Parathyroid adenoma (tissue), 2 donors: Measurements from ENCODE around the gene ZMYND8.
A peak's percentile ranks its signal among the peaks of the same experiment; 100 is the strongest.
"Not testable (repeated sequence)": the region's sequence is repeated elsewhere in the genome, so short reads cannot be mapped to it uniquely, and the experiment has no call there.

Experiments
- H2AFZ ChIP-seq: fragments of 300-600 bp; sonication (generic); one replicate; pipeline ENCODE4 v1.7.0; 2017; ENCODE audit warnings: antibody characterized with exemption, mild to moderate bottlenecking
- H3K27ac ChIP-seq: fragments of 300-600 bp; sonication (generic); one replicate; pipeline ENCODE4 v1.7.0; 2017
- H3K27me3 ChIP-seq: fragments of 300-600 bp; sonication (generic); one replicate; pipeline ENCODE4 v1.7.0; 2017; ENCODE audit warnings: low read length; ENCODE audit not compliant: control insufficient read depth, insufficient read depth
- H3K36me3 ChIP-seq: fragments of 300-600 bp; sonication (generic); one replicate; pipeline ENCODE4 v1.7.0; 2017; ENCODE audit warnings: low read length; ENCODE audit not compliant: control insufficient read depth, insufficient read depth
- H3K4me1 ChIP-seq: fragments of 300-600 bp; sonication (generic); one replicate; pipeline ENCODE4 v1.7.0; 2017; ENCODE audit warnings: control low read depth
- H3K4me2 ChIP-seq: fragments of 300-600 bp; sonication (generic); one replicate; pipeline ENCODE4 v1.7.0; 2017; ENCODE audit warnings: low read length
- H3K4me3 ChIP-seq: fragments of 300-600 bp; sonication (generic); one replicate; pipeline ENCODE4 v1.7.0; 2017; ENCODE audit warnings: low read depth, low read length
- H3K79me2 ChIP-seq: fragments of 300-600 bp; sonication (generic); one replicate; pipeline ENCODE4 v1.7.0; 2017; ENCODE audit warnings: control low read depth
- H3K9ac ChIP-seq: fragments of 300-600 bp; sonication (generic); one replicate; pipeline ENCODE4 v1.7.0; 2017; ENCODE audit warnings: mild to moderate bottlenecking
- H3K9me3 ChIP-seq: fragments of 300-600 bp; sonication (generic); one replicate; pipeline ENCODE4 v1.7.0; 2017; ENCODE audit warnings: low read length; ENCODE audit not compliant: control insufficient read depth
- TF ChIP-seq, protein P1 (sequence below): fragments of 300-600 bp; sonication (generic); IDR thresholded peaks from one replicate; pipeline ENCODE4 v1.7.0; 2017; ENCODE audit warnings: antibody characterized with exemption, mild to moderate bottlenecking
- donor health status: primary hyperparathyroidism.

Gene ZMYND8

DNA sequence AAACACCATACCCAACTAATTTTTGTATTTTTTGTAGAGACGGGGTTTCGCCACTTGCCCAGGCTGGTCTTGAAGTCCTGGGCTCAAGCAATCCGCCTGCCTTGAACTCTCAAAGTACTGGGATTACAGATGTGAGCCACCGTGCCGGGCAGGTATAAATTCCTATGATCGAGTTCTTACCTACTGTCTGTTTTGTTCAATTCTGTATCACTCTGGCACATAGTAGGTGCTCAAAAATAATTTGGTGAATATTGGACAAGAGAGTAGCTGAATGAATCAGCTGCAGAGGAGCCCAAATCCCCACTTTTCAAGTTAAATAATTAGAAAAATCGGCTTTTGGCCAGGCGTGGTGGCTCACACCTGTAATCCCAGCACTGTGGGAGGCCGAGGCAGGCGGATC lies 13.7 kb upstream of the ZMYND8 start:
- Histone ChIP-seq H3K4me1 (no peaks in the 10 kb centered on the region), H3K36me3 (no peaks in the 10 kb centered on the region), H3K27ac (no peak overlapping the region), H2AFZ (no peak overlapping the region), H3K79me2 (no peaks in the 10 kb centered on the region), H3K9me3 (no peaks in the 10 kb centered on the region), H3K4me2 (no peak overlapping the region), H3K9ac (no peak overlapping the region), H3K4me3 (no peak overlapping the region), H3K27me3 (no peaks in the 10 kb centered on the region)
- TF ChIP-seq, protein P1, sequence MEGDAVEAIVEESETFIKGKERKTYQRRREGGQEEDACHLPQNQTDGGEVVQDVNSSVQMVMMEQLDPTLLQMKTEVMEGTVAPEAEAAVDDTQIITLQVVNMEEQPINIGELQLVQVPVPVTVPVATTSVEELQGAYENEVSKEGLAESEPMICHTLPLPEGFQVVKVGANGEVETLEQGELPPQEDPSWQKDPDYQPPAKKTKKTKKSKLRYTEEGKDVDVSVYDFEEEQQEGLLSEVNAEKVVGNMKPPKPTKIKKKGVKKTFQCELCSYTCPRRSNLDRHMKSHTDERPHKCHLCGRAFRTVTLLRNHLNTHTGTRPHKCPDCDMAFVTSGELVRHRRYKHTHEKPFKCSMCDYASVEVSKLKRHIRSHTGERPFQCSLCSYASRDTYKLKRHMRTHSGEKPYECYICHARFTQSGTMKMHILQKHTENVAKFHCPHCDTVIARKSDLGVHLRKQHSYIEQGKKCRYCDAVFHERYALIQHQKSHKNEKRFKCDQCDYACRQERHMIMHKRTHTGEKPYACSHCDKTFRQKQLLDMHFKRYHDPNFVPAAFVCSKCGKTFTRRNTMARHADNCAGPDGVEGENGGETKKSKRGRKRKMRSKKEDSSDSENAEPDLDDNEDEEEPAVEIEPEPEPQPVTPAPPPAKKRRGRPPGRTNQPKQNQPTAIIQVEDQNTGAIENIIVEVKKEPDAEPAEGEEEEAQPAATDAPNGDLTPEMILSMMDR = no peak

- no peaks in the 10 kb centered on the region for H3K36me3 ChIP-seq
- H3K9ac ChIP-seq = no peak overlapping the region
- H3K27me3 ChIP-seq = no peaks in the 10 kb centered on the region
- no peaks in the 10 kb centered on the region for H3K79me2 ChIP-seq
- TF ChIP-seq, protein P1 = no peak
- no peaks in the 10 kb centered on the region for H3K4me1 ChIP-seq
- H3K4me2 ChIP-seq = no peak overlapping the region
- H2AFZ ChIP-seq = no peak overlapping the region
- H3K9me3 ChIP-seq = no peaks in the 10 kb centered on the region
- no peak overlapping the region for H3K4me3 ChIP-seq
- H3K27ac ChIP-seq = no peak overlapping the region
Observed at GRCh38 chr20:47368301-47368700, 11.8 kb upstream of the ZMYND8 start.

- H3K9ac ChIP-seq, H3K9me3 ChIP-seq, H3K79me2 ChIP-seq, H3K27me3 ChIP-seq, H3K27ac ChIP-seq, H3K4me1 ChIP-seq, H3K4me3 ChIP-seq, H3K36me3 ChIP-seq, H3K4me2 ChIP-seq, H2AFZ ChIP-seq: not testable (repeated sequence)
Observed at GRCh38 chr20:47366301-47366700, 9.8 kb upstream of the ZMYND8 start.

DNA sequence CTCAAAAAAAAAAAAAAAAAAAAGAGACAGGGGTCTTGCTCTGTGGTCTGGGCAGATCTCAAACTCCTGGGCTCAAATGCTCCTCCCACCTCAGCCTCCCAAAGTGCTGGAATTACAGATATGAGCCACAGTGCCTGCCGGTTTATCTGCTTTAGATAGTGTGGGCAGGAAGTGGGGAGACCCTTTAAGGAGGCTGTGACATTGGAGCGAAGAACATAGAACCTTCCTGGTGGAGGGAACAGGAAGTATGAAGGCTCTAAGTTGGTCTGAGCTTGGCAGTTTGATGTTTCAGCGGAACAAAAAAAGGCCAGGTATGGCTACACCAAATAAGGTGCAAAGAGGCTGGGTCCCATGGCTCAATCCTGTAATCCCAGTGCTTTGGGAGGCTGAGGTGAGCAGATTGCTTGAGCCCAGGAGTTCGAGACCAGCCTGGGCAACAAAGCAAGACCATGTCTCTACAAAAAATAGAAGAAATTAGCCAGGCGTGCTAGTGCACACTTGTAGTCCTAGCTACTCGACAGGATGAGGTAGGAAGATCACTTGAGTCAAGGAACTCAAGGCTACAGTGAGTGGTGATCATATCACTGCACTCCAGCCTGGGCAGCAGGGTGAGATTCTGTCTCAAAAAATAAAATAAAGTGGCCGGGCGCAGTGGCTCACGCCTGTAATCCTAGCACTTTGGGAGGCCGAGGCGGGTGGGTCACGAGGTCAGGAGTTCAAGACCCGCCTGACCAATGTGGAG lies 8.7 kb upstream of the ZMYND8 start:
- Histone ChIP-seq H3K36me3 (no peaks in the 10 kb centered on the region), H3K79me2 (no peaks in the 10 kb centered on the region), H3K4me2 (no peak overlapping the region), H3K27me3 (no peaks in the 10 kb centered on the region), H3K9ac (no peak overlapping the region), H3K27ac (no peak overlapping the region), H2AFZ (peak overlapping the region; percentile 12), H3K4me3 (no peak overlapping the region), H3K4me1 (peaks cover 13% of the 10 kb centered on the region), H3K9me3 (no peaks in the 10 kb centered on the region)
- TF ChIP-seq, protein P1 = no peak

DNA sequence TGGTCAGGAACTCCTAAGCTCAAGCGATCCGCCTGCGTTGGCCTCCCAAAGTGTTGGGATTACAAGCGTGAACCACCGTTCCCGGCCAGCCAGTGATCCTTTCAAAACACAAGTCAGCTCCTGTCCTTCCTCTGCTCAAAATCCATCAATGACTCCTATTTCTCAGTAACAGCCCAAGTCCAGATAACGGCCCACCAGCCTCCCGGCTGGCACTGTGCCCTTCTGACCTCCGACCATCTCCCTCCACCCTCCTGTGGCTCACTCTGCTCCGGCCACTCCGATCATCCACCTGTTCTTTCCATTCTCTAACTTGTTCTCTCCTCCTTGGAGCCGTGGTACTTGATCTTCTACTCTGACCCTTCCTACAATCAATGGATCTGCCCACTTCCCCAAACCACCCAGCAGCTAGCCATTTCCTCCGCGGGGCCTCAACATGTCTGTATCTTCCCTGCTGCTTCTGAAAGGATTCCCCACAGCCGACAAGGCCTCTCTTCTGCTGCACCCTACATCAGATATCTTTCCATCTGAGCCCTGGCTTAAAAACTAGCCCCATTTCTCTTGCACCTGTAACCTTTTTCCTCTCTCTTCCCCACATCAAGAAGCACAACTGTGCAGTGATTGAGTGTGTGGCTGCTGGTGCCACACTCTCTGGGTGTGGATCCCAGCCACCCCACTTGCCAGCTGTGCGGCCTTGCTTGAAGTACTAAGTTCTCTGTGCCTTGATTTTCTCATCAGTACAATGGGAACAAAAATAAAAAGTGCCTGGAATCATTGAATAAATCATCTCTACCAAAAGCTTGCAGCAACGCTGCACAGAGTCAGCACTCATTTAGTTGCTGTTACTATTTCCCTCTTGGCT lies 6.1 kb upstream of the ZMYND8 start:
- H2AFZ ChIP-seq = peak overlapping the region; percentile 10
- no peak overlapping the region for H3K4me2 ChIP-seq
- no peak overlapping the region for H3K9ac ChIP-seq
- no peaks in the 10 kb centered on the region for H3K9me3 ChIP-seq
- H3K27me3 ChIP-seq = no peaks in the 10 kb centered on the region
- H3K27ac ChIP-seq = no peak overlapping the region
- H3K4me3 ChIP-seq = no peak overlapping the region
- no peaks in the 10 kb centered on the region for H3K36me3 ChIP-seq
- no peaks in the 10 kb centered on the region for H3K79me2 ChIP-seq
- TF ChIP-seq, protein P1 = no peak
- peaks cover 39% of the 10 kb centered on the region for H3K4me1 ChIP-seq
